ENCODE results near the gene MCUR1.
"Not testable (repeated sequence)": the region's sequence is repeated elsewhere in the genome, so short reads cannot be mapped to it uniquely, and the experiment has no call there.

The MCUR1 gene

GRCh38 chr6:13775466-13775865 is 38.9 kb downstream of the MCUR1 start:
- DNase-seq = not testable (repeated sequence)

- not testable (repeated sequence) for DNase-seq
Observed at GRCh38 chr6:13772358-13773030, 41.9 kb downstream of the MCUR1 start.

- DNase-seq = peak; percentile 7
Observed at GRCh38 chr6:13769655-13770053, 44.7 kb downstream of the MCUR1 start.

- DNase-seq = no peak
Observed at GRCh38 chr6:13769034-13769654, 45.2 kb downstream of the MCUR1 start.

- no peak for DNase-seq
Observed at GRCh38 chr6:13767121-13767808, 47.1 kb downstream of the MCUR1 start.

- DNase-seq = no peak
Observed at GRCh38 chr6:13766201-13766634, 48.1 kb downstream of the MCUR1 start.

GRCh38 chr6:13765570-13765969 is 48.8 kb downstream of the MCUR1 start:
- DNase-seq = peak; percentile 79

GRCh38 chr6:13764996-13765395 is 49.4 kb downstream of the MCUR1 start:
- DNase-seq = no peak

- no peak for DNase-seq
Observed at GRCh38 chr6:13763740-13764381, 50.5 kb downstream of the MCUR1 start.

- DNase-seq = no peak
Observed at GRCh38 chr6:13762611-13763441, 51.5 kb downstream of the MCUR1 start.

- no peak for DNase-seq
Observed at GRCh38 chr6:13761361-13762036, 52.9 kb downstream of the MCUR1 start.

- no peak for DNase-seq
Observed at GRCh38 chr6:13760307-13761304, 53.8 kb downstream of the MCUR1 start.

GRCh38 chr6:13759025-13759424 is 55.3 kb downstream of the MCUR1 start:
- no peak for DNase-seq

GRCh38 chr6:13754644-13755043 is 59.7 kb downstream of the MCUR1 start:
- no peak for DNase-seq

GRCh38 chr6:13743736-13744127 is 70.6 kb downstream of the MCUR1 start:
- DNase-seq = no peak

- DNase-seq = no peak
Observed at GRCh38 chr6:13742961-13743735, 71.2 kb downstream of the MCUR1 start.

GRCh38 chr6:13741365-13741764 is 73.0 kb downstream of the MCUR1 start:
- no peak for DNase-seq

Data from NCI-H69 (cell line).